Measurements from ENCODE around the gene SLC6A6. TPM values are rescaled to one million over a fixed set of nuclear protein-coding genes. Genes with fewer than 3 reads are reported as not detected.

SLC6A6 gene
- total RNA-seq, 1 experiment from 2014 or later: 211 TPM

DNA sequence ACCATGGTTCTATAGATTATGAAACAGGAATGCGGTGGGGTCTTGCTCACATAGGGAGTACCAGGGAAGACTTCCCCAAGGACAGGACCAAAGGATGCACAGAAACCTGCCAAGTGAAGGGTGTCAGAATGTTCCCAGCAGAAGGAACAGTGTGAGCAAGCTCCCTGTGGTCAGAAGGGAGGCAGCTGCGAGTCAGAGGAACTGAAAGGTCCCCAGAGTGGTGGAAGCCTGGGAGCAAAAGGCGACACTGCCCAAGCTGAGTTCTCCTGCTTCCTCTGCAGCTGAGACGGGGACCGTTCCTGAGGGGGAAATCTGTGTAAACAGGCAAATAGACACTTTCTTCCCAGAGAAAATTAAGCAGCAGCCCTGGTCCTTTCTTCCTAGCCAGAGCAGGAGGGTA lies 14.2 kb upstream of the SLC6A6 start (continued):
- no peak for TF ChIP-seq ELF4 (CRISPR knock-in tag; IDR thresholded peaks at IDR 0.05; ENCODE audit: low read depth)
- TF ChIP-seq ESRRA (CRISPR knock-in tag; IDR thresholded peaks at IDR 0.05; ENCODE audit: borderline replicate concordance): no peak
- TF ChIP-seq TEAD4 (CRISPR knock-in tag; IDR thresholded peaks at IDR 0.05): no peak
- TF ChIP-seq, protein P1, sequence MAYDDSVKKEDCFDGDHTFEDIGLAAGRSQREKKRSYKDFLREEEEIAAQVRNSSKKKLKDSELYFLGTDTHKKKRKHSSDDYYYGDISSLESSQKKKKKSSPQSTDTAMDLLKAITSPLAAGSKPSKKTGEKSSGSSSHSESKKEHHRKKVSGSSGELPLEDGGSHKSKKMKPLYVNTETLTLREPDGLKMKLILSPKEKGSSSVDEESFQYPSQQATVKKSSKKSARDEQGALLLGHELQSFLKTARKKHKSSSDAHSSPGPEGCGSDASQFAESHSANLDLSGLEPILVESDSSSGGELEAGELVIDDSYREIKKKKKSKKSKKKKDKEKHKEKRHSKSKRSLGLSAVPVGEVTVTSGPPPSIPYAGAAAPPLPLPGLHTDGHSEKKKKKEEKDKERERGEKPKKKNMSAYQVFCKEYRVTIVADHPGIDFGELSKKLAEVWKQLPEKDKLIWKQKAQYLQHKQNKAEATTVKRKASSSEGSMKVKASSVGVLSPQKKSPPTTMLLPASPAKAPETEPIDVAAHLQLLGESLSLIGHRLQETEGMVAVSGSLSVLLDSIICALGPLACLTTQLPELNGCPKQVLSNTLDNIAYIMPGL (CRISPR knock-in tag; IDR thresholded peaks at IDR 0.05): no peak
- TF ChIP-seq ATF1 (CRISPR knock-in tag; IDR thresholded peaks at IDR 0.05): no peak
- TF ChIP-seq, protein P2, sequence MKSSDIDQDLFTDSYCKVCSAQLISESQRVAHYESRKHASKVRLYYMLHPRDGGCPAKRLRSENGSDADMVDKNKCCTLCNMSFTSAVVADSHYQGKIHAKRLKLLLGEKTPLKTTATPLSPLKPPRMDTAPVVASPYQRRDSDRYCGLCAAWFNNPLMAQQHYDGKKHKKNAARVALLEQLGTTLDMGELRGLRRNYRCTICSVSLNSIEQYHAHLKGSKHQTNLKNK (CRISPR knock-in tag; IDR thresholded peaks at IDR 0.05): no peak

DNA sequence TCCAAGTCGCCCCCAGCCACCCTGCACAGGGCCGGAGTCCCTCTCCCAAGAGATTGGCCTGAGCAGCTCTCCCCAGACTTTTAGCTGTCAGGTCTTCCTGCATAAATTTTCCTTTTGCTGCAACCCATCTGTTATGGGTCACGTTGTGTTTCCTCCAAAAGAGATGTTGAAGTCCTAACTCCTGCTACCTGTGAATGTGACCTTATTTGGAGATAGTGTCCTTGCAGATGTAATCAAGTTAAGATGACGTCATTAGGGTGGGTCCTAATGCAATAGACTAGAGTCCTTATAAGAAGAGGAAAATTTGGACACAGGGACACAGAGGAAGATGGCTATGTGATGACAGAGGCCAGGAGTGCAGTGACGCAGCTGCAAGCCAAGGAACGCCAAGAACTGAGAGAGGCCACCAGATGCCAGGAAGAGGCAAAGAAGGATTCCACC lies 13.2 kb upstream of the SLC6A6 start:
- CTCF ChIA-PET: interaction anchor here (1.6 kb wide), 1 partner anchor 185 kb away, joined by 4 read pairs; no protein-coding TSS in a partner anchor

DNA sequence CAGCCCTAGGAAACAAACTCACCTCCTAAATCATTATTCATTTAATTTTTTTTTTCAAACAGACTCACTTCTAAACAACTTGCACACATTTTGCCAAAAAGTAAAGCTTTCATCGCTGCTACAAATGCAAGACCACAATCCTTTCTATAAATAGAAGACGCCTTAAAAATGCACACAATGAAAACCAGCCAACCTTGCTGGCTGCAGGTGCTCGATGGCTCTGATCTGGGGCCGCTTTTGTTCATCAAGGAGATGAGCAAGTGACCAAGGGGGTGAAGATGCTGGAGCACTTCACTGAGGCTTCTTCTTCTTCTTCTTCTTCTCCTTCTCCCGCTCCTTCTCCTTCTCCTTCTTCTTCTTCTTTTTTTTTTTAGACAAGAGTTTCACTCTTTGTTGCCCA lies 12.7 kb upstream of the SLC6A6 start:
- Mint-ChIP-seq H3K27me3 (ENCODE audit: low read depth) (peaks cover 6% of the 10 kb centered on the region), H3K27ac (no peak overlapping the region), H3K4me3 (no peak overlapping the region), H3K9me3 (peaks cover 3% of the 10 kb centered on the region; the same call in 1 of the 2 replicates), H3K4me1 (peaks cover 20% of the 10 kb centered on the region), H3K36me3 (no peaks in the 10 kb centered on the region)
- ATAC-seq (no peak), DNase-seq (ENCODE audit: low spot score) (no peak)
- TF ChIP-seq JAZF1 (CRISPR knock-in tag; IDR thresholded peaks at IDR 0.05) (no peak), SP1 (CRISPR knock-in tag; conservative IDR thresholded peaks at IDR 0.05) (no peak), ELF4 (CRISPR knock-in tag; IDR thresholded peaks at IDR 0.05; ENCODE audit: low read depth) (no peak), ZNF396 (CRISPR knock-in tag; IDR thresholded peaks at IDR 0.05; ENCODE audit: borderline replicate concordance) (no peak)
- TF ChIP-seq, protein P3, sequence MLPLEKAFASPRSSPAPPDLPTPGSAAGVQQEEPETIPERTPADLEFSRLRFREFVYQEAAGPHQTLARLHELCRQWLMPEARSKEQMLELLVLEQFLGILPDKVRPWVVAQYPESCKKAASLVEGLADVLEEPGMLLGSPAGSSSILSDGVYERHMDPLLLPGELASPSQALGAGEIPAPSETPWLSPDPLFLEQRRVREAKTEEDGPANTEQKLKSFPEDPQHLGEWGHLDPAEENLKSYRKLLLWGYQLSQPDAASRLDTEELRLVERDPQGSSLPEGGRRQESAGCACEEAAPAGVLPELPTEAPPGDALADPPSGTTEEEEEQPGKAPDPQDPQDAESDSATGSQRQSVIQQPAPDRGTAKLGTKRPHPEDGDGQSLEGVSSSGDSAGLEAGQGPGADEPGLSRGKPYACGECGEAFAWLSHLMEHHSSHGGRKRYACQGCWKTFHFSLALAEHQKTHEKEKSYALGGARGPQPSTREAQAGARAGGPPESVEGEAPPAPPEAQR (CRISPR knock-in tag; IDR thresholded peaks at IDR 0.05): no peak
- CTCF ChIA-PET: interaction anchor here (1.6 kb wide), 1 partner anchor 186 kb away, joined by 4 read pairs; no protein-coding TSS in a partner anchor
- POLR2A ChIA-PET: interaction anchor here (0.7 kb wide), 1 partner anchor 63 kb away, joined by 3 read pairs; no protein-coding TSS in a partner anchor

More for the DNA sequence above, 13.2 kb upstream of the SLC6A6 start:
- no peak overlapping the region; the same call in 1 of the 2 replicates for H3K27ac Mint-ChIP-seq
- POLR2A ChIA-PET: no interaction called here
- peaks cover 6% of the 10 kb centered on the region for H3K27me3 Mint-ChIP-seq (ENCODE audit: low read depth)
- DNase-seq (ENCODE audit: low spot score) (no peak), ATAC-seq (no peak)
- no peaks in the 10 kb centered on the region for H3K36me3 Mint-ChIP-seq
- peaks cover 3% of the 10 kb centered on the region; the same call in 1 of the 2 replicates for H3K9me3 Mint-ChIP-seq
- H3K4me1 Mint-ChIP-seq: peaks cover 20% of the 10 kb centered on the region
- TF ChIP-seq MYBL2 (CRISPR knock-in tag; IDR thresholded peaks at IDR 0.05): no peak
- TF ChIP-seq, protein P4, sequence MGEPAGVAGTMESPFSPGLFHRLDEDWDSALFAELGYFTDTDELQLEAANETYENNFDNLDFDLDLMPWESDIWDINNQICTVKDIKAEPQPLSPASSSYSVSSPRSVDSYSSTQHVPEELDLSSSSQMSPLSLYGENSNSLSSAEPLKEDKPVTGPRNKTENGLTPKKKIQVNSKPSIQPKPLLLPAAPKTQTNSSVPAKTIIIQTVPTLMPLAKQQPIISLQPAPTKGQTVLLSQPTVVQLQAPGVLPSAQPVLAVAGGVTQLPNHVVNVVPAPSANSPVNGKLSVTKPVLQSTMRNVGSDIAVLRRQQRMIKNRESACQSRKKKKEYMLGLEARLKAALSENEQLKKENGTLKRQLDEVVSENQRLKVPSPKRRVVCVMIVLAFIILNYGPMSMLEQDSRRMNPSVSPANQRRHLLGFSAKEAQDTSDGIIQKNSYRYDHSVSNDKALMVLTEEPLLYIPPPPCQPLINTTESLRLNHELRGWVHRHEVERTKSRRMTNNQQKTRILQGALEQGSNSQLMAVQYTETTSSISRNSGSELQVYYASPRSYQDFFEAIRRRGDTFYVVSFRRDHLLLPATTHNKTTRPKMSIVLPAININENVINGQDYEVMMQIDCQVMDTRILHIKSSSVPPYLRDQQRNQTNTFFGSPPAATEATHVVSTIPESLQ (CRISPR knock-in tag; IDR thresholded peaks at IDR 0.05): no peak
- TF ChIP-seq, protein P5, sequence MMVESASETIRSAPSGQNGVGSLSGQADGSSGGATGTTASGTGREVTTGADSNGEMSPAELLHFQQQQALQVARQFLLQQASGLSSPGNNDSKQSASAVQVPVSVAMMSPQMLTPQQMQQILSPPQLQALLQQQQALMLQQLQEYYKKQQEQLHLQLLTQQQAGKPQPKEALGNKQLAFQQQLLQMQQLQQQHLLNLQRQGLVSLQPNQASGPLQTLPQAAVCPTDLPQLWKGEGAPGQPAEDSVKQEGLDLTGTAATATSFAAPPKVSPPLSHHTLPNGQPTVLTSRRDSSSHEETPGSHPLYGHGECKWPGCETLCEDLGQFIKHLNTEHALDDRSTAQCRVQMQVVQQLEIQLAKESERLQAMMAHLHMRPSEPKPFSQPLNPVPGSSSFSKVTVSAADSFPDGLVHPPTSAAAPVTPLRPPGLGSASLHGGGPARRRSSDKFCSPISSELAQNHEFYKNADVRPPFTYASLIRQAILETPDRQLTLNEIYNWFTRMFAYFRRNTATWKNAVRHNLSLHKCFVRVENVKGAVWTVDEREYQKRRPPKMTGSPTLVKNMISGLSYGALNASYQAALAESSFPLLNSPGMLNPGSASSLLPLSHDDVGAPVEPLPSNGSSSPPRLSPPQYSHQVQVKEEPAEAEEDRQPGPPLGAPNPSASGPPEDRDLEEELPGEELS (CRISPR knock-in tag; IDR thresholded peaks at IDR 0.05): no peak
- no peak for TF ChIP-seq GRHL2 (CRISPR knock-in tag; IDR thresholded peaks at IDR 0.05; ENCODE audit: insufficient replicate concordance, severe bottlenecking)
- TF ChIP-seq GABPB1 (CRISPR knock-in tag; IDR thresholded peaks at IDR 0.05): no peak
- no peak overlapping the region for H3K4me3 Mint-ChIP-seq
